Upper lobe of left lung (tissue), 6 donors: Measurements from ENCODE around the gene PREPL. TPM values are rescaled to one million over a fixed set of nuclear protein-coding genes. Genes with fewer than 3 reads are reported as not detected.

Experiments
- ATAC-seq, 2 donors: fragments of 200-7000 bp; cut with Tn5 transposase; one replicate each; pipeline ENCODE4 v1.9.1; 2022; ENCODE audit warnings: mild to moderate bottlenecking in 2 of 2, moderate library complexity in 2 of 2; ENCODE audit not compliant: low FRiP score in 2 of 2
- DNase-seq, 2 donors: peaks; one replicate each; pipeline ENCODE4 v3.0.0-alpha.2; 2019 to 2020
- H3K27ac ChIP-seq, 4 donors: fragments of 200-600 bp; sonication (generic); one replicate each; pipeline ENCODE4 v1.5.1; 2016 to 2019
- H3K27me3 ChIP-seq, 4 donors: fragments of 200-600 bp; sonication (generic); one replicate each; pipeline ENCODE4 v1.5.1; 2017 to 2019
- H3K36me3 ChIP-seq, 4 donors: fragments of 200-600 bp; sonication (generic); one replicate each; pipeline ENCODE4 v1.5.1; 2016 to 2019
- H3K4me1 ChIP-seq, 4 donors: fragments of 200-600 bp; sonication (generic); one replicate each; pipeline ENCODE4 v1.5.1; 2018 to 2019
- H3K4me3 ChIP-seq, 4 donors: fragments of 200-600 bp; sonication (generic); one replicate each; pipeline ENCODE4 v1.5.1; 2017 to 2019; ENCODE audit warnings: mild to moderate bottlenecking in 2 of 4, moderate library complexity in 1 of 4
- H3K9me3 ChIP-seq, 4 donors: fragments of 200-600 bp; sonication (generic); one replicate each; pipeline ENCODE4 v1.5.1; 2018 to 2019
- EP300 ChIP-seq, 4 donors: sonication (generic); formaldehyde crosslinking; IDR thresholded peaks; one replicate each; pipeline ENCODE4 v1.5.1; 2017; ENCODE audit warnings: antibody characterized with exemption in 4 of 4, control low read depth in 2 of 4
- POLR2A ChIP-seq, 4 donors: fragments of 450-650 bp; IDR thresholded peaks; one replicate each; pipeline ENCODE4 v1.5.1; 2016 to 2017; ENCODE audit warnings: antibody characterized with exemption in 4 of 4, mild to moderate bottlenecking in 2 of 4
- POLR2AphosphoS5 ChIP-seq, 2 donors: sonication (generic); formaldehyde crosslinking; IDR thresholded peaks; one replicate each; pipeline ENCODE4 v1.5.1; 2017; ENCODE audit warnings: antibody characterized with exemption in 2 of 2
- WGBS, 2 donors: methylation state at CpG; one replicate each; pipeline ENCODE4 v1.1.5; 2017 to 2018; 5-methylcytosine and 5-hydroxymethylcytosine counted together
- total RNA-seq, 6 donors: library from RNA; depleted of rRNA in 4 of 6; stranded (reverse); fragments of >200 nt in 4 of 6; gene quantifications; one replicate each; pipeline versions ENCODE4 v1.1.0 to v1.2.1, GENCODE V29; 2016 to 2021
- TF ChIP-seq, protein P1 (sequence below), 6 experiments: fragments of 450-650 bp in 4 of 6; fragments of 200-600 bp in 2 of 6; sonication (generic) in 2 of 6; IDR thresholded peaks; one replicate each; pipeline ENCODE4 v1.5.1; 2016 to 2019; ENCODE audit warnings: antibody characterized with exemption in 6 of 6
- donor health status: DM: no; HTN: no; CAD: no; lungs with moderate emphysema.
- donor health status: DM: no; HTN: yes; CAD: no; lungs with severe emphysema.

The PREPL gene
- total RNA-seq, 6 donors from 2014 or later: 21.4 to 54.9 (median 34.2) TPM

DNA sequence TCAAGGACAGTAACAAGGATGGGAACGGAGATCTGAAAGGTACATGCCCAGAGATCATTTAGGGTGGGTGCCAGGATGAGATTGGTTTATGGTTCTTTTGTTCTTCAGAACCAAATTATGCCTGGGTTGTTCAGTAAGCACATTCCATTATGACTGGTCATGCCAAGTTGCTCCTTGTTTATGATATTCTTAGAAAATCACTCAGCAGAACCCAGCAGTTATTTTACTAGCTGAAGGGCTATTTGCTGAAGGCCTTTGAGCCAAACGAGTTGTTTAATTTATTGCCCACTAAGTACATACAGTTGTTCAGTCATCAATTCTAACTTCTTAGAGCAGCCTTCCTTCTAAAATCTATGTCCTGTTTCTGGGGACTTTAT is 85.4 kb downstream of the PREPL start:
- WGBS, 2 donors: 64 to 69% methylated on average over 2 of the region's 2 CpGs
- Histone ChIP-seq H3K27me3 (no peaks in the 10 kb centered on the region), H3K4me3 (no peak overlapping the region), H3K27ac (no peak overlapping the region), H3K36me3 (no peaks in the 10 kb centered on the region), H3K9me3 (no peaks in the 10 kb centered on the region), H3K4me1 (no peaks in the 10 kb centered on the region)
- DNase-seq: no peak
- TF ChIP-seq, protein P1, sequence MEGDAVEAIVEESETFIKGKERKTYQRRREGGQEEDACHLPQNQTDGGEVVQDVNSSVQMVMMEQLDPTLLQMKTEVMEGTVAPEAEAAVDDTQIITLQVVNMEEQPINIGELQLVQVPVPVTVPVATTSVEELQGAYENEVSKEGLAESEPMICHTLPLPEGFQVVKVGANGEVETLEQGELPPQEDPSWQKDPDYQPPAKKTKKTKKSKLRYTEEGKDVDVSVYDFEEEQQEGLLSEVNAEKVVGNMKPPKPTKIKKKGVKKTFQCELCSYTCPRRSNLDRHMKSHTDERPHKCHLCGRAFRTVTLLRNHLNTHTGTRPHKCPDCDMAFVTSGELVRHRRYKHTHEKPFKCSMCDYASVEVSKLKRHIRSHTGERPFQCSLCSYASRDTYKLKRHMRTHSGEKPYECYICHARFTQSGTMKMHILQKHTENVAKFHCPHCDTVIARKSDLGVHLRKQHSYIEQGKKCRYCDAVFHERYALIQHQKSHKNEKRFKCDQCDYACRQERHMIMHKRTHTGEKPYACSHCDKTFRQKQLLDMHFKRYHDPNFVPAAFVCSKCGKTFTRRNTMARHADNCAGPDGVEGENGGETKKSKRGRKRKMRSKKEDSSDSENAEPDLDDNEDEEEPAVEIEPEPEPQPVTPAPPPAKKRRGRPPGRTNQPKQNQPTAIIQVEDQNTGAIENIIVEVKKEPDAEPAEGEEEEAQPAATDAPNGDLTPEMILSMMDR (IDR thresholded peaks at IDR 0.05): no peak
- no peak for TF ChIP-seq POLR2A (IDR thresholded peaks at IDR 0.05)
- TF ChIP-seq EP300 (IDR thresholded peaks at IDR 0.05): no peak
- no peak for TF ChIP-seq POLR2AphosphoS5 (IDR thresholded peaks at IDR 0.05)
- ATAC-seq: no peak

DNA sequence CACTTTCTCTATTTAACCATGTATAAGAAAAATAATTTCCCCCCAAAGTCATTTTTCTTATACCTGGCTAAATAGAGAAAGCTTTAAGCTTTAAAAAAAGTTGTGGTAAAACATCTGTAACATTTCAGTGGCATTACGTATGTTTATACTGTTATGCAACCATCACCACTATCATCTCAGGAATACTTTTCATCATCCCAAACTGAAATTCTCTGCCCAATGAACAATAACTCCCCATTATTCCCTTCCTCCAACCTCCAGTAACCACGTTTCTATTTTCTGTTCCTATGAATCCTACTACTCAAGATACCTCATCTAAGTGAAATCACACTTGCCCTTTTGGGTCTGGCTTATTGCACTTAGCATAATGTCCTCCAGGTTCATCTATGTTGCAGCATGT is 87.7 kb downstream of the PREPL start:
- DNase-seq (no peak), ATAC-seq (no peak)

DNA sequence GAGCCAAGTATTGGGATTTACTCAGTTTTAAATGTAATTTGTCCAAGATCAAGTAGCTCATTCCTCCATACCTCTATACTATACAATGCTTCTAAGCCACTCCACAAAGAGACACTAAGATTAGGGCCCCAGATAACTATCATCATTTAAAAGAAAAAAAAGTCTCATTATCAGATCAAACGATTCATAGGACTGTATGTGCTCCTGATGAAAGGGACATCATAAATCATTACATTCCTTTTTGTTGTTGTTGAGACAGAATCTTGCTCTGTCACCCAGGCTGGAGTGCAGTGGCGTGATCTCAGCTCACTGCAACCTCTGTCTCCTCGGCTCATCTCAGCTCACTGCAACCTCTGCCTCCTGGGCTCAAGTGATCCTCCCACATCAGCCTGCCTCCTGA is 88.2 kb downstream of the PREPL start:
- ATAC-seq: no peak

More for the DNA sequence above, 87.7 kb downstream of the PREPL start:
- Histone ChIP-seq H3K9me3 (no peaks in the 10 kb centered on the region), H3K27ac (no peak overlapping the region), H3K4me3 (no peak overlapping the region), H3K36me3 (no peaks in the 10 kb centered on the region), H3K4me1 (no peaks in the 10 kb centered on the region), H3K27me3 (no peaks in the 10 kb centered on the region)
- no peak for TF ChIP-seq POLR2A (IDR thresholded peaks at IDR 0.05)
- TF ChIP-seq EP300 (IDR thresholded peaks at IDR 0.05): no peak
- no peak for TF ChIP-seq POLR2AphosphoS5 (IDR thresholded peaks at IDR 0.05)
- TF ChIP-seq, protein P1 (IDR thresholded peaks at IDR 0.05): no peak
- WGBS, 2 donors: 55 to 69% methylated on average over 2 of the region's 2 CpGs

DNA sequence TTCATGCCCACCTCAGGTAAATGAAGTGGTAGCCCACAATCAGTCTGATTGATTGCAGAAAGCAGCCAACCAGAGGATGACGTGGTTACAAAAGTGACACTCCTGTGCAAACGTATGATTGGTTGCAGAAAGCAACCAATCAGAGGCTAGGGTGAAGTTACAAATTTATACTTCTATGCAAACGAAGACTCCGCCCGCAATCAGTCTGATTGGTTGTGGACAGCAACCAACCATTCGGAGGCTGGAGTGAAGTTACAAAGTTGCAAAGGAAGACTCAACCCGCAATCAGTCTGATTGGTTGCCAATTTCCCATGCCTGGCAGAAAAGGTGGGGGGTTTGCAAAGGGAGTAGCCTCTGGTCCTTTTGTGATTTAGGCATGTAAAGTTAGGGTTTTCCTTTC is 90.0 kb downstream of the PREPL start:
- no peak overlapping the region for H3K27ac ChIP-seq
- H3K27me3 ChIP-seq: no peaks in the 10 kb centered on the region
- no peak overlapping the region for H3K4me3 ChIP-seq
- DNase-seq (no peak), ATAC-seq (no peak)
- H3K4me1 ChIP-seq: no peaks in the 10 kb centered on the region
- TF ChIP-seq POLR2AphosphoS5 (IDR thresholded peaks at IDR 0.05) (no peak), POLR2A (IDR thresholded peaks at IDR 0.05) (no peak), EP300 (IDR thresholded peaks at IDR 0.05) (no peak)
- TF ChIP-seq, protein P1 (IDR thresholded peaks at IDR 0.05): no peak
- WGBS, 2 donors: 94 to 96% methylated on average over 7 of the region's 7 CpGs
- H3K36me3 ChIP-seq: no peaks in the 10 kb centered on the region
- H3K9me3 ChIP-seq: no peaks in the 10 kb centered on the region

More for the DNA sequence above, 88.2 kb downstream of the PREPL start:
- Histone ChIP-seq H3K4me3 (no peak overlapping the region), H3K4me1 (no peaks in the 10 kb centered on the region), H3K27me3 (no peaks in the 10 kb centered on the region), H3K36me3 (no peaks in the 10 kb centered on the region), H3K27ac (no peak overlapping the region), H3K9me3 (no peaks in the 10 kb centered on the region)
- 67 to 69% methylated on average over 3 of the region's 3 CpGs for WGBS, 2 donors
- TF ChIP-seq POLR2A (IDR thresholded peaks at IDR 0.05) (no peak), POLR2AphosphoS5 (IDR thresholded peaks at IDR 0.05) (no peak), EP300 (IDR thresholded peaks at IDR 0.05) (no peak)
- TF ChIP-seq, protein P1 (IDR thresholded peaks at IDR 0.05): no peak
- no peak for DNase-seq

DNA sequence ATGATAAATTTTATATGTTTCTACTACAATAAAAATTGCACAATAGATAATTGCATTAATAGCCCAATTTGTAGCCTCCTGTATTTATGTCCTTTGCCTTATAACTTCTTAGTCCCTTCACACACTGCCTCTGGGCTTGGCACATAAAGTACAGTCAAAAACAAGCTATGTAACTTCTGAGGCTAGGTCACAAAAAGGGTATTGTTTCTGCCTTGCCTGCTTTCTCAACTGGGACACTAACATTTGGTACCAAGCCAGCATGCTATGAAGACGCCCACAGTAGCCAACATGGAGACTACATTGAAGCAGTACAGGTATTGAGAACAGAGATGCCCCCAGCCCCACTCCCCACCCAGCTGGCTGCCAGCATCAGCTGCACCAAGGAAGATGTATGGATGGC is 91.5 kb downstream of the PREPL start:
- no peaks in the 10 kb centered on the region for H3K36me3 ChIP-seq
- 64 to 76% methylated on average over 1 of the region's 1 CpG for WGBS, 2 donors
- DNase-seq (no peak), ATAC-seq (no peak)
- H3K9me3 ChIP-seq: no peaks in the 10 kb centered on the region
- H3K27ac ChIP-seq: no peak overlapping the region
- no peaks in the 10 kb centered on the region for H3K27me3 ChIP-seq
- TF ChIP-seq EP300 (IDR thresholded peaks at IDR 0.05) (no peak), POLR2A (IDR thresholded peaks at IDR 0.05) (no peak), POLR2AphosphoS5 (IDR thresholded peaks at IDR 0.05) (no peak)
- TF ChIP-seq, protein P1 (IDR thresholded peaks at IDR 0.05): no peak
- H3K4me1 ChIP-seq: no peaks in the 10 kb centered on the region
- H3K4me3 ChIP-seq: no peak overlapping the region
